ENCODE results near the gene ZBTB20.

GRCh38 chr3:115127208-115127607, 19.9 kb downstream of the ZBTB20 start:
- TF ChIP-seq EZH2 (IDR thresholded peaks at IDR 0.05; ENCODE audit: low read depth) (no peak), CTCF (conservative IDR thresholded peaks at IDR 0.05) (no peak)

Measured in PC-9 (cell line).